GM21423 (cell line): Measurements from ENCODE around the gene HMX3.

Experiments used
- ATAC-seq: cut with Tn5 transposase; IDR thresholded peaks from one replicate; pipeline ENCODE4 v1.9.1; 2021; ENCODE audit warnings: mild to moderate bottlenecking, moderate library complexity; ENCODE audit not compliant: unreplicated experiment

Gene HMX3

GRCh38 chr10:123135415-123136141 is at the start of gene HMX3:
TSS of gene HMX3 (plus strand) at chr10:123135970. CDS start at chr10:123136051, 81 bp downstream.
- ATAC-seq: no peak

GRCh38 chr10:123086281-123086680 is 49.5 kb upstream of the HMX3 start:
- ATAC-seq: no peak

- ATAC-seq: no peak
Measured at GRCh38 chr10:123087348-123087747, 48.4 kb upstream of the HMX3 start.

DNA sequence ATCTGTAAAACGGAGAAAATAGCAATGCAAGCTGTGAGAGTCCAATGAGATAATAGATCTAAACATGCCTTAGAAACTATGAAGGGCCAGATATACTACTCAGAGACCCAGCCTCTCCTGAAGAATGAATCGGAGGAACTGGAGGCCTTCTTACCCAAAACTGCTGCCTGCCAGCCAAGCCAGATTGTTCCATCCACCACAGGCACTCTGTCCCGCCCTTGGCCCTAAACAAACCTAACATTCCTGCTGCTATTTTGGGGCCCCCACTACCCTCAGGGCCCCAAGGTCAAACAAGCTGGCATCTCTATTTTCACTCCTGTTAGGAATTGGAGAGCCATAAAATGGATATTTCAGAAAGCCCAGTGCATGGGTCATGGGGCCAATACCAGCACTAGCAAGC is 48.0 kb upstream of the HMX3 start:
- no peak for ATAC-seq

GRCh38 chr10:123092635-123093414 is 42.9 kb upstream of the HMX3 start:
- ATAC-seq: no peak

- ATAC-seq: no peak
Measured at GRCh38 chr10:123093489-123093888, 42.3 kb upstream of the HMX3 start.

- no peak for ATAC-seq
Measured at GRCh38 chr10:123096452-123096851, 39.3 kb upstream of the HMX3 start.

DNA sequence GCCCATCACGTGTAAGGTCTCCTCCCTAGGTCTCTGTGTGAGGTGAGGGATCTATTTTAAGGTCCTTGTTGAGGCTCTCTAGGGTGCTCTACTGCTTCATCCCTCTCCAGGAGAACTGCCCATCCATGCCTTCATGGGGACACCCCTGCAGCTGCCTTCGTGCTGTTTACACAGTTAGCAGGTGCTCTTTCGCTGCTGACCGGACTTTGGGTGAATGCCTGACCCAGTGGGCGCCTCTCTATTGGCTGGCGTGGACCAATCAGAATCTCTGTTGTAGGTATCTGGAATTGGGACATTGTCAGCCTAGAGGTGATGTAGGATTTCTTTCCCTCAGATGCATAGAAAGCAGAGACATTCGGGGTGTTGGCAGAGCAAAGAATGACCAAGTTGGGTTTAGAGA is 38.7 kb upstream of the HMX3 start:
- no peak for ATAC-seq

DNA sequence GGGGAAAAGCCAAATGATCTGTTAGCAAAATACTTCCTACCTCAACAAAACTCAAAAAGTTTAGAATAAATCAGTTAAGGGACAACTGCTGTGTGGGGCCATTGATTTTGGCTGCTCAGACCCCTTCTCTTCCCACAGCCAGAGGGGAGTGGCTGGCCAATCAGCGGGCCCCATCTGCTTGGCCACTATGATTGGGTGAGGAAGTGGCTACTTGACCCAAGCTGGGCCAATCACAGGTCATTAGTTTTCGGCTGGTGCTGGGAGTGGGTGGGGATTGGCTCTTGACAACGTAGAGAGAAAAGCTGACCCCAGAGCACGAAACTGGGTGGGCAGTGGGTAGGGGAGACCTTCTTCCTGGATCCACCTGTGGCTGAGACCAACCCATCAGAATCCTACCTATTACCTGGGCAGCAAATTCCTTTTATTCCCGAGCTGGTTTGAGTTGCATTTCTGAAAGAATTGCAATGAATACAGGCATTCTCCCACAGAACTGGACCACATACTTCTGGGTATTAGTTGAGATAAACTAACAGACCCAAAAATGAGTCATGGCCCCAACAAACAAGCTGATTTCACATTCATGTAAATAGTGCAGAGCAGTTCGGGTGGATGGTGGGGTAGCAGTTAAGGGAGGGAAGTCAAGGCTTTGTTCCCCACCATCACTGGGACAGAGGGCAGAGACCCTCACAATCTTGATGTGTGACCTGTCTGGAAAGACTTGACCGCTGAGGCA is 35.6 kb upstream of the HMX3 start:
- no peak for ATAC-seq

DNA sequence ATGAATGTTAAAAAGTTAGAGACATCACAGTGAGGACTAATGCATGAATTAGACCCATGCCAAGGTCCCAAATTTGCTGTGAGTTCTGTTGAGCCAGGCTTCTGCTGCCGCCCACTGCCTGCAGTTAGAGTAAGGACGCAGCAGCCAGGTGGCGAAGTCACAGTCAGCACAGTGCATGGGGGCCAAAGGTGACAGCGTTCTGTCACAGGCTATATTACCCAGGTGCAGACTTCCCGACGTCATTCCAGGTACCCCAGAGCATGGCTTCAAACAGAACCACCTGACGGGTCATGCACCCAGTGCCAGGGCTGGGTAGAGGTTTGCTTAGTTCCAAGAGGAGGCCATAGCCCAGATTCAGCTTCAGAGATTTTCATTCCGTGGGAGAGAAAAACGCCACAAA is 33.9 kb upstream of the HMX3 start:
- no peak for ATAC-seq

- no peak for ATAC-seq
Measured at GRCh38 chr10:123102673-123103072, 33.1 kb upstream of the HMX3 start.

DNA sequence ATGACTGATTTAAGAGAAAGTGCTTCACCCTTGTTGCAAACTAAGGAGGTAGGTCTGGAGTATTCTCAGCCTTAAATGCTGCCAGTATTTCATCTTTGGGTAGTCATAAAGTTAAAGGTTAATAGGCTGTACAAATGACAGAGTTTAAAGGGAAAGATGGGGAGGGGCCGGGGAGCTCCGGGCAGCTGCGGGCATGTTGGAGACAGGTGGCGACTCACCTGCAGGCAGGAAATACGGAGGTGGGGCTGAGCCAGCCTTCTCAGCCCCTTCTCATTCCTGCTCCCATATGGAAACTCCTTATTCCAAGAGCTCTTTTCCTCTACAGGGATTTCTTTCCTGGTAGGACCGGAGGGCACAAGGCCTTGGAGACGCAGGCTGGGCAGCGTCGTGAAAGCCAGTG is 31.8 kb upstream of the HMX3 start:
- no peak for ATAC-seq

DNA sequence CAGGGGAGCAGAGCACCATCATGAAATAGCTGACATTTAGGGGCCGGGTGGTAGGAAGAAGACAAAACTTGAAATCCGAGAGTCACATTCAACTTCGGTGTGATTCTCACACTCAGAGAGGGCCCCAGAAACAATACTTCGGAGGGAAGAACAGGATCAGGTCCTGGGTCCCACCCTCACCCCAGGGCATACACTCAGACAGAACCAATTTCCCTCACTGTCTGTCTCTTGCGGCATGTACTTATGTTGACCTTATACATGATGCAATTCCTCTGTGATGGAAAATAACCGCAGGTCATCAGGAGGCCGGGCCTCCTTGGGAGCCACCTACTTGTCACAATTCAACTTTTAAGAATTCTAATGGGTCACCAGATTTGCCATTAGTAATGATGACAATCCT is 26.3 kb upstream of the HMX3 start:
- ATAC-seq: no peak

GRCh38 chr10:123117644-123118417 is 17.9 kb upstream of the HMX3 start:
- no peak for ATAC-seq

GRCh38 chr10:123119081-123119480 is 16.7 kb upstream of the HMX3 start:
- ATAC-seq: no peak

- no peak for ATAC-seq
Measured at GRCh38 chr10:123126246-123126645, 9.5 kb upstream of the HMX3 start.

- no peak for ATAC-seq
Measured at GRCh38 chr10:123129618-123130271, 6.0 kb upstream of the HMX3 start.

GRCh38 chr10:123132576-123133477 is 2.9 kb upstream of the HMX3 start:
- ATAC-seq: no peak

GRCh38 chr10:123133541-123134342 is 2.0 kb upstream of the HMX3 start:
- ATAC-seq: no peak
